ENCODE data around the gene UNC93B1. TPM values are rescaled to one million over a fixed set of nuclear protein-coding genes. Genes with fewer than 3 reads are reported as not detected.

Gene UNC93B1
- total and polyA plus RNA-seq, 2 of the 13 experiments (the other 11 are each of a cell fraction or from before 2014, with no cell fraction given): 8.8 to 18.9 TPM

GRCh38 chr11:68038718-68039525 is 35.0 kb upstream of the UNC93B1 start, which contains the start of gene TCIRG1 (continued):
- TF ChIP-seq DNMT1 (CRISPR knock-in tag; IDR thresholded peaks at IDR 0.05) (no peak), SRY (CRISPR knock-in tag; IDR thresholded peaks at IDR 0.05) (no peak), ZNF670 (CRISPR knock-in tag; IDR thresholded peaks at IDR 0.05; ENCODE audit: borderline replicate concordance) (0 out of 2 replicates have a peak, but pooled peaks have one; percentile 30), POLR2G (IDR thresholded peaks at IDR 0.05; ENCODE audit: low read depth, low read length) (peak; percentile 94), TERF1 (CRISPR knock-in tag; IDR thresholded peaks at IDR 0.05) (no peak), ZNF24 (IDR thresholded peaks at IDR 0.05) (no peak), REST (IDR thresholded peaks at IDR 0.05; ENCODE audit: borderline replicate concordance in 1 of 2, low read depth in 1 of 2, low read length in 2 of 2) (0 out of 4 replicates have a peak, but pooled peaks of 1 of the 2 experiments have one; percentile 19), ELF4 (CRISPR knock-in tag; IDR thresholded peaks at IDR 0.05; ENCODE audit: borderline replicate concordance) (no peak), ZBTB42 (CRISPR knock-in tag; IDR thresholded peaks at IDR 0.05) (no peak), ZBTB43 (CRISPR knock-in tag; conservative IDR thresholded peaks at IDR 0.05) (no peak), ZNF605 (CRISPR knock-in tag; IDR thresholded peaks at IDR 0.05) (no peak), PCBP1 (IDR thresholded peaks at IDR 0.05; ENCODE audit: borderline replicate concordance, low read depth, low read length) (no peak), ZNF768 (CRISPR knock-in tag; IDR thresholded peaks at IDR 0.05) (0 out of 2 replicates have a peak, but pooled peaks have one; percentile 67), PRDM4 (CRISPR knock-in tag; IDR thresholded peaks at IDR 0.05; ENCODE audit: borderline replicate concordance) (no peak), ZNF773 (CRISPR knock-in tag; IDR thresholded peaks at IDR 0.05; ENCODE audit: borderline replicate concordance) (0 out of 2 replicates have a peak, but pooled peaks have one; percentile 20), SMAD1 (CRISPR knock-in tag; IDR thresholded peaks at IDR 0.05; ENCODE audit: borderline replicate concordance, low read depth) (peak; percentile 9; the same call in 1 of the 2 replicates), HNF4A (CRISPR knock-in tag; IDR thresholded peaks at IDR 0.05) (no peak), NFRKB (IDR thresholded peaks at IDR 0.05) (no peak), SNAPC2 (CRISPR knock-in tag; IDR thresholded peaks at IDR 0.05) (0 out of 2 replicates have a peak, but pooled peaks have one; percentile 62), HHEX (CRISPR knock-in tag; IDR thresholded peaks at IDR 0.05) (no peak), ZNF572 (CRISPR knock-in tag; IDR thresholded peaks at IDR 0.05) (peak; percentile 80; the same call in 1 of the 2 replicates)
